ENCODE measurements around the gene MRPL48. TPM values are rescaled to one million over a fixed set of nuclear protein-coding genes. Genes with fewer than 3 reads are reported as not detected.

The MRPL48 gene
- total and polyA plus RNA-seq, 4 donors: 20.5 to 38.1 (median 31.0) TPM

DNA sequence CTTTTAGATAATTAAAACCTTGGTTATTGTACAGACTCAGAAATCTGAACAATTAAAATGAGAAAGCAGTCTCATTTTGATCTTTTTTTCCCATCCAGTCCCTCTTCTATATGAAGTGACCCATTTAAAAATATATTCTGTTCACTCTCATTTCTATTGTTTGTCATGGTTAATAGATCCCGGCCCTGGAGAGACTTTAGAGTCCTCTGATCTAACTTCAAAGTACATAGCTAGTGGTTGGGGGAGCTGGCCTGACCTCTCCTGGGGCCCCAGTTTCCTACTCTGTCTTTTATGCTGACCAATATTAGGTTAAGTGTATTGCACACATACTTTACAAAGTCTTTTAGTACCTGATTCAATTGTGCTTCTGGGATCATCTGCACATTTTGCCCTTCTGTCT, 13.5 kb downstream of the MRPL48 start:
- Histone ChIP-seq H3K27me3 (ENCODE audit: control insufficient read depth in 3 of 3, insufficient read depth in 3 of 3, low read length in 2 of 3) (no peaks in the 10 kb centered on the region), H3K9me3 (ENCODE audit: control insufficient read depth in 4 of 4, insufficient read depth in 3 of 4, low read length in 3 of 4) (no peaks in the 10 kb centered on the region), H3K27ac (ENCODE audit: low read depth in 1 of 2, low read length in 1 of 2) (no peak overlapping the region), H3K36me3 (ENCODE audit: control insufficient read depth in 4 of 4, insufficient read depth in 4 of 4, low read length in 4 of 4) (peaks cover 0 to 12% (median 6%) of the 10 kb centered on the region in 4 donors), H3K4me1 (ENCODE audit: control insufficient read depth in 5 of 5, insufficient read depth in 5 of 5, low read length in 5 of 5) (peaks cover 0 to 4% (median 0%) of the 10 kb centered on the region in 5 donors), H3K9ac (ENCODE audit: insufficient read depth in 1 of 2, low read length in 2 of 2) (no peak overlapping the region), H3K4me3 (no peak overlapping the region)
- TF ChIP-seq, protein P1, sequence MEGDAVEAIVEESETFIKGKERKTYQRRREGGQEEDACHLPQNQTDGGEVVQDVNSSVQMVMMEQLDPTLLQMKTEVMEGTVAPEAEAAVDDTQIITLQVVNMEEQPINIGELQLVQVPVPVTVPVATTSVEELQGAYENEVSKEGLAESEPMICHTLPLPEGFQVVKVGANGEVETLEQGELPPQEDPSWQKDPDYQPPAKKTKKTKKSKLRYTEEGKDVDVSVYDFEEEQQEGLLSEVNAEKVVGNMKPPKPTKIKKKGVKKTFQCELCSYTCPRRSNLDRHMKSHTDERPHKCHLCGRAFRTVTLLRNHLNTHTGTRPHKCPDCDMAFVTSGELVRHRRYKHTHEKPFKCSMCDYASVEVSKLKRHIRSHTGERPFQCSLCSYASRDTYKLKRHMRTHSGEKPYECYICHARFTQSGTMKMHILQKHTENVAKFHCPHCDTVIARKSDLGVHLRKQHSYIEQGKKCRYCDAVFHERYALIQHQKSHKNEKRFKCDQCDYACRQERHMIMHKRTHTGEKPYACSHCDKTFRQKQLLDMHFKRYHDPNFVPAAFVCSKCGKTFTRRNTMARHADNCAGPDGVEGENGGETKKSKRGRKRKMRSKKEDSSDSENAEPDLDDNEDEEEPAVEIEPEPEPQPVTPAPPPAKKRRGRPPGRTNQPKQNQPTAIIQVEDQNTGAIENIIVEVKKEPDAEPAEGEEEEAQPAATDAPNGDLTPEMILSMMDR (IDR thresholded peaks at IDR 0.05; ENCODE audit: control extremely low read depth, extremely low read depth): no peak
- no peak for ATAC-seq (ENCODE audit: insufficient read depth, low FRiP score)
- DNase-seq: no peak
- 65 to 89% methylated on average over 1 of the region's 1 CpG for WGBS, 2 donors

DNA sequence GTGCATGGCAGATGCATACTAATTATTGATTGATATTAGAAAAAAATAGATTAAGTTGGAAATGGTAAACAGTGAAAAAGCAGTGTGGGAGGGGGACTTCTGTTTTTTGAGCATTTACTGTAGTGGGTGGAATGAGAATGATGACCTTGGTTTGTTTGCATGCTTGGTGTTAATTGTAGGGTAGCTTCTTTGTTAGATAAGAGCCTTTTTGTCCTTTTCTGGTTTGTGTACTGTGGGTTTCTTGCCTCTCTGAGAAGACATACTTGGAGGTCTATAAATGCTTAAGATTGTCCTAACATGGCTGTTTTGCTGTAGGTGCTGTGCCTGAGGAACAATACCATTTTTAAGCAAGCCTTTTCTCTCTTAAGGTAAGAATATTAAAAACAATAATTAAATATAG, 17.0 kb downstream of the MRPL48 start:
- Histone ChIP-seq H3K27me3 (ENCODE audit: control insufficient read depth in 3 of 3, insufficient read depth in 3 of 3, low read length in 2 of 3) (no peaks in the 10 kb centered on the region), H3K9ac (ENCODE audit: insufficient read depth in 1 of 2, low read length in 2 of 2) (no peak overlapping the region), H3K9me3 (ENCODE audit: control insufficient read depth in 4 of 4, insufficient read depth in 3 of 4, low read length in 3 of 4) (no peaks in the 10 kb centered on the region), H3K4me3 (no peak overlapping the region), H3K4me1 (ENCODE audit: control insufficient read depth in 5 of 5, insufficient read depth in 5 of 5, low read length in 5 of 5) (peaks cover 0 to 4% (median 0%) of the 10 kb centered on the region in 5 donors), H3K36me3 (ENCODE audit: control insufficient read depth in 4 of 4, insufficient read depth in 4 of 4, low read length in 4 of 4) (peaks cover 0 to 6% (median 4%) of the 10 kb centered on the region in 4 donors), H3K27ac (ENCODE audit: low read depth in 1 of 2, low read length in 1 of 2) (no peak overlapping the region)
- no peak for DNase-seq
- ATAC-seq (ENCODE audit: insufficient read depth, low FRiP score): no peak
- TF ChIP-seq, protein P1 (IDR thresholded peaks at IDR 0.05; ENCODE audit: control extremely low read depth, extremely low read depth): no peak

GRCh38 chr11:73808052-73808451, 20.4 kb downstream of the MRPL48 start:
- DNase-seq (no peak), ATAC-seq (ENCODE audit: insufficient read depth, low FRiP score) (no peak)
- Histone ChIP-seq H3K36me3 (ENCODE audit: control insufficient read depth in 4 of 4, insufficient read depth in 4 of 4, low read length in 4 of 4) (peaks cover 0 to 6% (median 4%) of the 10 kb centered on the region in 4 donors), H3K9me3 (ENCODE audit: control insufficient read depth in 4 of 4, insufficient read depth in 3 of 4, low read length in 3 of 4) (no peaks in the 10 kb centered on the region), H3K4me1 (ENCODE audit: control insufficient read depth in 5 of 5, insufficient read depth in 5 of 5, low read length in 5 of 5) (no peaks in the 10 kb centered on the region), H3K4me3 (no peak overlapping the region), H3K9ac (ENCODE audit: insufficient read depth in 1 of 2, low read length in 2 of 2) (no peak overlapping the region), H3K27me3 (ENCODE audit: control insufficient read depth in 3 of 3, insufficient read depth in 3 of 3, low read length in 2 of 3) (no peaks in the 10 kb centered on the region), H3K27ac (ENCODE audit: low read depth in 1 of 2, low read length in 1 of 2) (no peak overlapping the region)
- TF ChIP-seq, protein P1 (IDR thresholded peaks at IDR 0.05; ENCODE audit: control extremely low read depth, extremely low read depth): no peak
- 92 to 95% methylated on average over 1 of the region's 1 CpG for WGBS, 2 donors

GRCh38 chr11:73810637-73811036, 23.0 kb downstream of the MRPL48 start:
- no peak overlapping the region for H3K27ac ChIP-seq (ENCODE audit: low read depth in 1 of 2, low read length in 1 of 2)
- 69 to 89% methylated on average over 1 of the region's 1 CpG for WGBS, 2 donors

More at GRCh38 chr11:73810637-73811036, 23.0 kb downstream of the MRPL48 start:
- no peaks in the 10 kb centered on the region for H3K27me3 ChIP-seq (ENCODE audit: control insufficient read depth in 3 of 3, insufficient read depth in 3 of 3, low read length in 2 of 3)
- ATAC-seq (ENCODE audit: insufficient read depth, low FRiP score): no peak
- H3K4me1 ChIP-seq (ENCODE audit: control insufficient read depth in 5 of 5, insufficient read depth in 5 of 5, low read length in 5 of 5): no peaks in the 10 kb centered on the region
- no peak overlapping the region for H3K9ac ChIP-seq (ENCODE audit: insufficient read depth in 1 of 2, low read length in 2 of 2)
- no peaks in the 10 kb centered on the region for H3K9me3 ChIP-seq (ENCODE audit: control insufficient read depth in 4 of 4, insufficient read depth in 3 of 4, low read length in 3 of 4)
- DNase-seq: no peak
- peaks cover 0 to 6% (median 4%) of the 10 kb centered on the region in 4 donors for H3K36me3 ChIP-seq (ENCODE audit: control insufficient read depth in 4 of 4, insufficient read depth in 4 of 4, low read length in 4 of 4)
- TF ChIP-seq, protein P1 (IDR thresholded peaks at IDR 0.05; ENCODE audit: control extremely low read depth, extremely low read depth): no peak
- H3K4me3 ChIP-seq: no peak overlapping the region
